ENCODE data around the gene OMP.

The OMP gene

DNA sequence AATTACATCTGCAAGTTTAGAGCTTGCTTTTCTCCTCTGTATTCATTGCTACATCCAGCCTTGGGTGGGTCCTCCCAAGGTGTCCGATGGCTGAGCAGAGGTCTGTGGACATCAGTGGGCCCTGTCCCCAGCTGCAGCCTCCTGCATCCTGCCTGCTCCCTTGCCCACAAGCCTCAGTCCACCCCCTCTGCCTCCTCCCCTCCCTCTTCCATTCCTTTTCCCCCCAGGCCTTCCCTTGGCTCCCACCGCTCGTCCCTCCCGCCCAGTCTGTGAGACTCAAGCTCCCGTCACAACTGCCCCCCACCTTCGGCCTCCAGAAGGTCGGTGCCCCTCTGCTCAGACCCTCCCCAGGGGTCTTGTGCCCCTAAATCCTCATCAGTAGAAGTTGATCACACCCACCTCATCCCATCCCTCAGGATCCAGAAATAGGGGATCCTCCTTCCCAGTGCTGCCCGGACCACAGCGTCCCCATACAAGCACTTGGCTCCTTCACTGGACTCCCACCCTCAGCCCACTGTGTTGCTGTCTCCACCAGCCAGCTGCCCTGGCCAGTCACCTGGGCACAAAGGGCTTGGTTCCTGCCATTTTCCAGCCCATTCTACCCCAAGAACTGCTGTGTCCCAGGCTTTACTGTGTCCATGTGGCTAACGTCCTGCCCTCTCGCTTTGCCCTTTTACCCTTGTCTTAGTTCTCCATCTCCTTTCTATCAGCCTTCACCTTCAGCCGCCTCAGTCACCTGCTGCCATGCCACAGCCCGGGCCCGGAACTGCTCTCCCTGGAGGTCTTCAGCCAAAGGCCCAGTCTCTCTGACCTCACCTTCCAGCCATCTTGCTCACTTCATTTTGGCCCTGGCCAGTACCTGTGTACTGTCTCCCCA lies 2.2 kb upstream of the OMP start:
- DNase-seq (ENCODE audit: extremely low spot score, insufficient read length, low read depth) (no peak), FAIRE-seq (no peak)

DNA sequence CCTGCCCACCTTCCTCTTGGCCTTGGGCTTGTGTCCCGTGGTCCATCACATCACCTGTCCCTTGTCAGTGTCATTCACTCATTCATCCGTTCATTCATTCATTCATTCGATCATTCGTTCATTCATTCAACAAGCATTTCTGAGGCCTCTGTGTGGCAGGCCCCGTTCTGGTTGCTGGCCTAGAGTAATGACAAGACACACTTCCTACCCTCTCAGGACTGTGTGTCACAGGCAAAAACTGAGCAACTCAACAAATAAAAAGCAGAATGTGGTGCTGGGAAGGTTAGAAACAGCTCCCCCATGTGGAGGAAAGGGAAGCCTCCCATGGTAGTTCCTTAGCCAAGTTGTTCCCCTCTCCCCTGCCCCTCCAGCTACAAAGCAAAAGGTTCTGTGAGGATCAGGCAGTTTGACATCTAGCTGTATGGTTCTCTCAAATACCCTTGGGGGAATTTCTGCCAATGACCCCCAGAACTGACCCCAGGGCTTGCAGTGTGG lies 1.6 kb upstream of the OMP start:
- peak; percentile 25 for DNase-seq (ENCODE audit: extremely low spot score, insufficient read length, low read depth)
- no peak for FAIRE-seq

DNA sequence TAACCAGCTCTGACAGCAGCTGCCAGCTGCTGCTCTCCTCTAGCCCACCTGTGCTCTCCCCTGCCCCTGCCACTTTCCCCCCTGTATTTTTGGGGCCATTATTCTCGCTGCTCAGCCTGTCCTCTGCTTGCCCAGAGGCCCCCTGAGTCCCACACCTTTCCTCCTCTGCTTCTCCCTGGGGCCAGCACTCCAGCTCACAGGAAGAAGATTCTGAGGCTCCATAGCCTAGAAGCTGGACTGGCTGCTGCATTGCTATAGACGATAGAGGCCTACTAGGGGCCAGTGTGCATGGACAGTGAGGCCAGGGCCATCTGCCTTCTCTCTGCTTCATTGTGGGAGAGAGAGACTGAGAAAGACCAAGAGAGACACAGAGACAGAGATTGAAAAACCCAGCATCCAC lies 679 bp downstream of the OMP start:
- FAIRE-seq (no peak), DNase-seq (ENCODE audit: extremely low spot score, insufficient read length, low read depth) (no peak)

DNA sequence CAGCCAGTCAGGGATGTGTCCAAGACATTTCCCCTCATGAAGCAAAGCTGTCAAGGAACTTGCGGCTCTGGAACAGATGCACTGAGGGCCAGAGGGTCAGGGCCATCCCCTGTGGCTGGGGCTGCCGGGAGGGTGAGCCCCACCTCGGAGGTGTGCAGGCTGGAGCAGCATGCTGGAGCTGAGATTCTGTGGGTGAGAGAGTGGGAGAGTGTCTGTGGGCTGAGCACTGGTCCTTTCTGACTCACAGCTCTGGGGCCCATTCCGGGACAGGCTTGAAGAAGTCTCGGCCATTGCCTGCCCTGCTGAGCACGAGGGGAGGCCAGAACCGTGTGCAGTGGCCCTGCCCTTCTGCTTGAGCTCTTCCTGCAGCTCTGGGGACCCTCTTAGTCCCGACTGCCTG lies 2.1 kb downstream of the OMP start:
- no peak for FAIRE-seq
- DNase-seq (ENCODE audit: extremely low spot score, insufficient read length, low read depth), result no peak

DNA sequence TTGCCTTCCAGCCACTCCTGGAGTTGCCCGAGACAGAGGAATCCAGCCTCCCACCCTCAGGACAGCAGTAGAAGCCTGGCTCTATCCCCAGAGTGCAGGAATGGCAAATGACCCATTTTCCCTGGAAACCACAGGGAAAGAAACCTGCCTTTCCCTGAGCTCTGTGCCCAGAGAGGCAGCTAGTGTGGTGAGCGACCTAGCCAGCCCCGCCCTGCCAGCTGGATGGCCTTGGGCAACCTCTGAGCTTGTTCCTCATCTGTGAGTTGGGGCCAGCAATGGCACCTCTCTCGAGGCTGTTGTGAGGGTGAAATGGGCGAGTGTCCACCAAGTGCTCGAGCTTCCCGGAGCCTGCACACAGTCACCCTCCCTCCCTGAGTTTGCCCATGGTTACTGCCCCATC lies 3.7 kb downstream of the OMP start:
- no peak for DNase-seq (ENCODE audit: extremely low spot score, insufficient read length, low read depth)

DNA sequence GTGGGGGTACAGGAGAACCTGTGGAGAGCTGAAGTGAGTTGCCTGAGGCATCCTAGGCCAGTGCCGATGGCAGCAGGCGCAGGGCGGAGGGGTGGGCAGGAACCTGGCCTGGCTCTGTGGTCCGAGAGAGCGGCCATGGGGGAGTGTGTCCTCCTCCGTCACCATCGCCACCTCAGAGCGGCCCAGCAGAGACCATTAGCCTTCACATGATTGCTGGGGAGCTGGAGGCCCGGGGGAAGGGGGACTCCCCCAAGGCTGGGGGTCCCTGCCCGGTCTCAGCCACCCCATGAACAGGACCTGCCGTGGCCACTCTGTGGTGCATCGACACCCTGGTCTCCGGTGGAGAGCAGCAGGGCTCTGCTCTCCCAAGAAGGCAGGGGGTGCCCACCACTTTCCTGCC lies 4.1 kb downstream of the OMP start:
- FAIRE-seq, result no peak
- DNase-seq (ENCODE audit: extremely low spot score, insufficient read length, low read depth), result no peak

More for the DNA sequence above, 3.7 kb downstream of the OMP start:
- FAIRE-seq, result no peak

DNA sequence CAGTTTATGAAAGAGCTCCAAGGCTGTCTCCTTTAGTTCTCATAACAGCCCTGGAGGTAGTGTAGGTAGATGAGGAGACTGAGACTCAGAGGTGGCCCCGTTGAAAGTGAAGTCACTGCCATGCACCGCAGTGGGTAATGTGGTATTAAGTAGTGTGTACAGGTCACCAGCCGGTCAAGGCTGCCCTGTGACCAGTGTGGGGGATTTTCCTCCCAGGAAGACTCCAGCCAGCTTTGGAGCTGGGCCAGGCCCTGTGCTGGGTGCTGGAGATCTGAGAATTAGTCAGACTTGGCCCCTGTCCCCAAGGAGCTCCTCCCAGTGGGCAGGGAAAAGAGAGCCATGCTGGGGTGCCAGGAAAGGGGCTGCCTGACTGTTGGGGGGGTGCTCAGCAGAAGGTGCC lies 5.3 kb downstream of the OMP start:
- DNase-seq (ENCODE audit: extremely low spot score, insufficient read length, low read depth), result no peak
- no peak for FAIRE-seq

DNA sequence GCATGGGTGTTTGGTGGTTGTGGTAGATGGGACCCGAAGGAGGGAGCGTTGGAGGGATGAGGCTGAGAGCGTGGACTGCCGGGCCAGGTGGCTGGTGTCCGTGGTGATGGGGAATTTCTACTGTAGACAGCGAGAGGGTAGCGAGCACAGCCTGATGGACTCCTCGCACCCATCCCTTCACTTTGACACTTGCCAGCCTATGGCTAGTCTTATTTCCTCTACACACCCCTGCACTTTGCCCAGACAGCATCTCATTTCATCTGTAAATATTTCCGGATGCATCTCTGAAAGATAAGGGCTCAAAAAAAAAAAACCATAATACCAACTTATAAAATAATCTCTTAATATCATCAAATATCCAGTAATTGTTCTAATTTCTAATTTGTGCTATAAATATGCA lies 5.8 kb downstream of the OMP start:
- no peak for DNase-seq (ENCODE audit: extremely low spot score, insufficient read length, low read depth)
- FAIRE-seq, result no peak

DNA sequence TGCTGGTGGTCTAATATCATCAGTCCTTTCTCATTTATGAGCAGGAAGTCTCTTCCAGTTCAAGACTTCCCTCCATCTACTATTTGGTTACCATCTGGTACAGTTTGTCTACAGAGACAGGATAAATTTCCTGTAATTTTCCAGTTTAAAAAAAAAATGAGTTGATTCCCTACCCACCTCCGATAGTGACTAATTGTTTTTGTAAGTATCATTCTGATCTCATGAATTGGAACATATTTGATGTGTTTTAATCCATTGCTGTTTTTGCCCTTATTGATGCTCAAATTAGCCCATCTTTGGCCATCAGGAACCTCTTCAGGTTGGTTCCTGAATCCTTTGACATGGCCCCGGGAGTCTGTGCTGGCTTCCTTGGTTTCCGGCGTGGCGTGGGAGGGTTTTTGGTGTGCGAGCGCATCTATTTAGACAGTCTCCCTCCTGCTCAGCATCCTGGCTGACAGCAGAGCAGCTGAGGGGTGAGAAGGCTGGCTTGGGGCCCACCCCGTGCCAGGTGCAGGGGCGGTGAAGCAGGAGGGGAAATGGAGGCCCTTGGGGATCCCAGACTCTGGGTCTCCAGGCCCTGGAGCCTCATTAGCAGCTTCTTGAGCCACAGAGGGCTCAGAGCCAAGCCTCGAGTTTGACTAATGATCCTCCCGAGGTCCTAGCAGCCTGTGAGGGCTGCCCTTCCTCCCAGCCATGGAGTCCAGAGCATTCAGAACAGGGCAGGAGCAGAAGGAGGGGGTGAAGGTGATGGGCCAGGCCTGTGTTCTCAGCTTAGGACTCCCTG lies 6.8 kb downstream of the OMP start:
- FAIRE-seq (no peak), DNase-seq (ENCODE audit: extremely low spot score, insufficient read length, low read depth) (no peak)

DNA sequence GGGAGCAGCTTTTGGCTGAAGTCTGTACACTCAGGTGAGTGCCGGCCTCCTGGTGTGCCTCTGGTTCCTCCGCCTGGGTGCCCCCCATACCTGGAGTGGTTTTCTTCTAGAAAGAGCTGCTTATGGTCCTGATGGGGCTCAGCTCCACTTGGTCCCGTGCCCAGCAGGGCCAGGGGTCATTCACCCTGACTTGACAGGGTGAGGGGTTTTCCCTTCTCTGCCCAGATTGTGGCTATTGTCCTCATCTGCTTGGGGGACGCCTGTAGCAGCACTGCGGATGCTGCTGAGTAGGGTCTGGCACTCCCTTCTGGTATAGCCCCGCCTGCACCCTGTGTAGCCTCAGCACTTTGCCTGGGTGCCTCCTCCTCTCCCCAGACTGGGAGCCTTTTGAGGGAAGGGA lies 8.2 kb downstream of the OMP start:
- DNase-seq (ENCODE audit: extremely low spot score, insufficient read length, low read depth) (no peak), FAIRE-seq (no peak)

DNA sequence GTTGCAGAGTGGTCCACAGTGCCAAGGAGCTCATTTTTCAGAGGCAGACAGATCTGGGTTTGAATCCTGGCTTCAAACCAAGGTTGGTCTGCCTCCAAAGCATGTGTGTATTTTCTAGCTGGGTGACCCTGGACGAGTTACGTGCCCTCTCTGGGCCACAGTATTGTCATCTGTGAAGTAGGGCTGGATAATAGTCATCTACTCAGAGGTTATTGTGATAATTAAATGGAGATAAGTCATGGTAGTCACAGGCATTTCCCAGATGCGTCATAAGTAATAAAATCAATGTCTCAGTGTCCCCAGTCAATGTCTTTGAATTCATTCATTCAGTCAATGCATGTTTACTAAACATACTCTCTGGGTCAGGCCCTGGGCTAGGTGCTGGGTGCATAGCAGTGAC lies 8.6 kb downstream of the OMP start:
- DNase-seq (ENCODE audit: extremely low spot score, insufficient read length, low read depth) (no peak), FAIRE-seq (no peak)

DNA sequence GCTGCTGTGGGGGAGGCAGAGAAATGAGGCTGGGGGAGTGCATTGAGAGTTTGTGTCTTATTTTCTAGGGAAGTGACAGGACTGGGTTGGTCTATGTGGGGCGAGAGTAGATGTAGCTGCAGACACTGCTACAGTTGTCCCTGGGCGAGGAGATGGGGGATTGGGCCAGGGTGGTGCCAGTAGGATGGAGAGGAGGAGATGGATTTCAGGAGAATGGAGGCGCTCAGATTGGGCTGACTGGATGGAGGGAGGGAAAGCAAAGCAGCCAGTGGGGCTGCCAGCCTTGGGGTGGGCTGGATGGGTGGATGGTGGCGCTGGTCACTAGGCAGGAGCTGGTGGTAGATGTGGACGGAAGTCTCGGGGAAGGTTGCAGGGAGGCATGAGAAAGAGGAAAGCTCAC lies 9.3 kb downstream of the OMP start:
- no peak for DNase-seq (ENCODE audit: extremely low spot score, insufficient read length, low read depth)
- no peak for FAIRE-seq

DNA sequence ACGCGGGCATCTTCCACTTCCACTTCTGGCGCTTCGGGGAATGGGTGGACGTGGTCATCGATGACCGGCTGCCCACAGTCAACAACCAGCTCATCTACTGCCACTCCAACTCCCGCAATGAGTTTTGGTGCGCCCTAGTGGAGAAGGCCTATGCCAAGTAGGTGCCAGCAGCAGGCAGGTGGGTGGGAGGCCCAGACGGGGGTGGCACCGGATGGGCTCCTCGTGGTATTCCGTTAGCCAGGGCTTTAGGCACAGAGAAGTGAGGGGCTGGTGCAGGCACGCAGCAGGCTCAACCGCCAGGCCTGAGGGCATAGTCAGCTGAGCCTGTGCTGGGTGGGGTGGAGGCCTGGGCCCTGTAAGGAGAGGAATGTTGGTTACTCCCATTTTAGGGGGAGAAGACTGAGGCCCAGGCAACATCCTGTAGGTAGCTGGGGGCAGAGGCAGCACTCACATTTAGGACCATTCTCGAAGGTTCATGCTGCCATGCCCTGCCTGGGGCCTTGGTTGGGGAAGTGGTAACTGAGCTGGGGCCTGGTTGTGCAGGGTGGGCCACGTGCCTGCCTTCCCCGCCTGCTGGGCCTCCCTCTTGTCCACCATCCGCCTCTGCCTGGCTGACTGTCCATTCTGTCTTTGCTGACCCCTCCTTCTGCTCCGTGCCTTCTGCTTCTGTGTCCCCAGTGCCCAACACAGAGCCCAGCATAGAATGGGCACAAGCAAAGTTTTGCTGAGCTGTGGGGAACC lies 10.2 kb downstream of the OMP start:
- FAIRE-seq (no peak), DNase-seq (ENCODE audit: extremely low spot score, insufficient read length, low read depth) (no peak)

DNA sequence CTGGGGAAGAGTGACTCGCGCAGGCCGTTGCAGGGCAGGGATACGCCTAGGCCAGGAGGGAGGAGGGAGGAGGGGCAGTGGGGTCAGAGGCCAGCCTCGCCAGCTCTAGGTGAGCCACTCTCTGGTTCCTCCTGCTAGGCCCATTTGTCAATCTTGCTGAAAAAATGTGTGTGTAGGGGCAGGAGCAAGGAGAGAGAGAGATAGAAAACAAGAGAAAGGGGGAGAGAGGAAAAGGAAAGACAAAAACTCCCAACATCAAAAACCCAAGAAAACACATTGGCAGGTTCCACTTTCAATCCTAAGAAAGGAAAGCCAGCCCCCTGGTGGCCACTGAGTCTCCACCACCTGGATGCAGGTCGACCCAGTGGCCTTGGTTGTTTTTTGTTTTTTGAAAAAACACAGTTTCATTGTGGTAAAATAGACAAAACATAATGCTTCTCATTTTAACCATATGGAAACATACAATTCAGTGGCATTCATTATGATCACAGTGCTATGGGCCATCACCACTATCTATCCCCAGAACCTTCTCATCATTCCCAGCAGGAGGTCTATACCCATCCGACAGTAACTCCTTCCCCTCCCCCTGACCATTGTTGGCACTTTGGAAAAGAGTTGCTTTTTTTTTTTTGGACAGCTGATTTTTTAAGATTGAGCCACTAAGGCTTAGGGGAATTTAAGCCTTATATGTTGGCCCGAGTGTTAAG lies 10.9 kb downstream of the OMP start:
- peak; percentile 18 for FAIRE-seq
- DNase-seq (ENCODE audit: extremely low spot score, insufficient read length, low read depth), result peak; percentile 25

DNA sequence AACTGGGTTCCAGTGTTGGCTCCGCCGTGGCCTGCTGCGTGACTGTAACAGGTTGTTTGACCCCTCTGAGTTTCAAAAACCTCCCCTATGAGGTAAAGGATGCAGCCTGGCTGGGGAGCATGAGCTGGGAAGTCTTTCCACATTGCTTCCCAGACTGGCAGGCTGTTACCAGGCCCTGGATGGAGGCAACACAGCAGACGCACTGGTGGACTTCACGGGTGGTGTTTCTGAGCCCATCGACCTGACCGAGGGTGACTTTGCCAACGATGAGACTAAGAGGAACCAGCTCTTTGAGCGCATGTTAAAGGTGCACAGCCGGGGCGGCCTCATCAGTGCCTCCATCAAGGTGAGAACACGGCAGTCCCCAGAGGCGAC lies 11.4 kb downstream of the OMP start:
- DNase-seq (ENCODE audit: extremely low spot score, insufficient read length, low read depth), result no peak
- no peak for FAIRE-seq

DNA sequence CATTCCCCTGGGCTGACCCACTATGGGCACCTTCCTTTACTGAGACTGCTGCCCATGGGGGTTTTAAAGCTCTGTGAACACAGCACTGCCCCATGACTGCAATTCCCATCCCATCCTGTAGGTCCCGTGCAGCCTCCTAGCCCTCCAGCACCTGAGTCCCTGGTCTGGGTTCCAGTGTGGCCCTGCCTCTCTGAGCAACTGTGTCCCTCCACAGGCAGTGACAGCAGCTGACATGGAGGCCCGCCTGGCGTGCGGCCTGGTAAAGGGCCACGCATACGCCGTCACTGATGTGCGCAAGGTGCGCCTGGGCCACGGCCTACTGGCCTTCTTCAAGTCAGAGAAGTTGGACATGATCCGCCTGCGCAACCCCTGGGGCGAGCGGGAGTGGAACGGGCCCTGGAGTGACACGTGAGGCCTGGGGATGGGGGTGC lies 12.6 kb downstream of the OMP start:
- no peak for FAIRE-seq
- no peak for DNase-seq (ENCODE audit: extremely low spot score, insufficient read length, low read depth)

DNA sequence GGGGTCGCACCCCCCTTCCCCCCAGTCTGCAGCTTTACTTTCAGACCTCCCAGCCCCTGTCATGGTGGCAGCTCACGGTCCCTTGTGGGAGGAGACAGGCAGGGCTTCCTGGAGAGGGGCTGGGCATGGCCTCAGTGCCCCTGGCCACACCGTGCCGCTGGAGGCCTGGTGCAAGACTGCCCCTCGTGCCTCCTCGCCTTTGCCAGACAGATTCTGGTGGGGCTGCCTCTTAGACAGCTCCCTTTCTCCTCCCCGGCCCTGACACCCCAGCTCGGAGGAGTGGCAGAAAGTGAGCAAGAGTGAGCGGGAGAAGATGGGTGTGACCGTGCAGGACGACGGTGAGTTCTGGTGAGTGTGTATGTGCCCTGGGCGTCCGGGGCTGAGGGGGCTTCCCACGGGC lies 13.3 kb downstream of the OMP start:
- no peak for DNase-seq (ENCODE audit: extremely low spot score, insufficient read length, low read depth)

DNA sequence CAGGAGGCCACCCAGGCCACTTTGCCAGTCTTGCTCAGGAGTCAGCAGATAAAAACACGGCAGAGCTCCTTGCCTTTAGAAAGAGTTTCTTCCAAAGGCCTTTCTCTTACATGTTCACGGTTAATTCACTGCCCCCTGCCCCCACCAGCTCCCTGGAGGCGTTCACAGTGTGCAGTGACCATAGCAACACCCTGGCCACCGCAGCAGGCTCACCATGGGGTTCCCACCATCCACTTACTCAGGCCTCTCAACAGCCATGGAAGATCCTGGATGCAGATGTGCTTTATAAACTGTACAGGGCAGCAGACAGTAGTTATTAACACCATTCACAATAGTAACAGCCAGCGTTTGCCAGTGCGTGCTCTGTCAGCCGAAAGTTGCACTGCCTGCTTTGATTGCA lies 14.9 kb downstream of the OMP start:
- DNase-seq (ENCODE audit: extremely low spot score, insufficient read length, low read depth), result no peak
- FAIRE-seq, result no peak

More for the DNA sequence above, 13.3 kb downstream of the OMP start:
- no peak for FAIRE-seq

DNA sequence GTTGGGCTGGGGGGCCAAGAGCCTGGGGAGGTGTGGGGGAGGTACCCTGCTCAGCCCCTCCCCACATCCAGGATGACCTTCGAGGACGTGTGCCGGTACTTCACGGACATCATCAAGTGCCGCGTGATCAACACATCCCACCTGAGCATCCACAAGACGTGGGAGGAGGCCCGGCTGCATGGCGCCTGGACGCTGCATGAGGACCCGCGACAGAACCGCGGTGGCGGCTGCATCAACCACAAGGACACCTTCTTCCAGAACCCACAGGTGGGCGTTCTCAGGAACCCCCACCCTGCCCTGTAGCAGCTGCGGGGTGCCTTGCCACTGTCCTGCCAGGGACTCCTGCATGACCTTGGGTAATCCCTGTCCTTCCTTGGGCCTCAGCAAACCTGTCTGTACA lies 15.4 kb downstream of the OMP start:
- FAIRE-seq, result no peak
- no peak for DNase-seq (ENCODE audit: extremely low spot score, insufficient read length, low read depth)

DNA sequence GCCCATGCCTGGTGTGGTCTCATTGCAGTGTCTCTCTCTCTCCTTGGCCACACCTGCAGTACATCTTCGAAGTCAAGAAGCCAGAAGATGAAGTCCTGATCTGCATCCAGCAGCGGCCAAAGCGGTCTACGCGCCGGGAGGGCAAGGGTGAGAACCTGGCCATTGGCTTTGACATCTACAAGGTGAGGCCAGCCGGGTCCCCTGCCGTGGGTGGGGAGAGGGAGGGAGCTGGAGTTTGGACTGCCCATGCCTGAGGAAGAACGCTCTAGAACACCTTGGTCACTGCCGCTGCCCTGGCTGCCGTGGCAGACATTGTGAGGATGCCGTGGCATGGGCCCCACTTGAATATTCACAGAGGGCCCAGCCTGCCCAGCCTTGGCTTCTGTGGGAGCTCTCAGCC lies 16.3 kb downstream of the OMP start:
- DNase-seq (ENCODE audit: extremely low spot score, insufficient read length, low read depth) (no peak), FAIRE-seq (no peak)
